Measurements from ENCODE around the gene IL16.
"Not testable (repeated sequence)": the region's sequence is repeated elsewhere in the genome, so short reads cannot be mapped to it uniquely, and the experiment has no call there.

Gene IL16

GRCh38 chr15:81196576-81197254 lies at the start of gene IL16:
IL16 (plus strand) TSS chr15:81196879; CDS start chr15:81225400, 28,521 bp downstream.
- no peak for DNase-seq

- no peak for DNase-seq
Observed at GRCh38 chr15:81151389-81151788, 45.3 kb upstream of the IL16 start.

GRCh38 chr15:81152339-81152738 lies 44.3 kb upstream of the IL16 start:
- DNase-seq = no peak

- no peak for DNase-seq
Observed at GRCh38 chr15:81152799-81153198, 43.9 kb upstream of the IL16 start.

- peak; percentile 27 for DNase-seq
Observed at GRCh38 chr15:81155375-81156218, 41.1 kb upstream of the IL16 start.

GRCh38 chr15:81156324-81156723 lies 40.4 kb upstream of the IL16 start:
- DNase-seq = no peak

- no peak for DNase-seq
Observed at GRCh38 chr15:81157195-81157938, 39.3 kb upstream of the IL16 start.

GRCh38 chr15:81157939-81158223 lies 38.8 kb upstream of the IL16 start:
- DNase-seq = no peak

GRCh38 chr15:81158561-81158960 lies 38.1 kb upstream of the IL16 start:
- not testable (repeated sequence) for DNase-seq

GRCh38 chr15:81160312-81161159 lies 36.1 kb upstream of the IL16 start:
- DNase-seq = no peak

GRCh38 chr15:81161160-81161673 lies 35.5 kb upstream of the IL16 start:
- no peak for DNase-seq

- no peak for DNase-seq
Observed at GRCh38 chr15:81161851-81162250, 34.8 kb upstream of the IL16 start.

GRCh38 chr15:81163961-81164800 lies 32.5 kb upstream of the IL16 start:
- no peak for DNase-seq

- no peak for DNase-seq
Observed at GRCh38 chr15:81165535-81165934, 31.1 kb upstream of the IL16 start.

- no peak for DNase-seq
Observed at GRCh38 chr15:81166636-81167305, 29.9 kb upstream of the IL16 start.

GRCh38 chr15:81168131-81168526 lies 28.6 kb upstream of the IL16 start:
- no peak for DNase-seq

- DNase-seq = no peak
Observed at GRCh38 chr15:81168644-81169043, 28.0 kb upstream of the IL16 start.

GRCh38 chr15:81170511-81170910 lies 26.2 kb upstream of the IL16 start:
- no peak for DNase-seq

GRCh38 chr15:81171286-81171685 lies 25.4 kb upstream of the IL16 start:
- no peak for DNase-seq

- DNase-seq = no peak
Observed at GRCh38 chr15:81174125-81174791, 22.4 kb upstream of the IL16 start.

All from retina (tissue), 1 donor.